GM18517 (cell line): ENCODE measurements around the gene DDX46.
"Not testable (repeated sequence)": the region's sequence is repeated elsewhere in the genome, so short reads cannot be mapped to it uniquely, and the experiment has no call there.

Experiments used
- ATAC-seq: cut with Tn5 transposase; IDR thresholded peaks from one replicate; pipeline ENCODE4 v1.9.1; 2021; ENCODE audit warnings: mild to moderate bottlenecking, moderate library complexity; ENCODE audit not compliant: unreplicated experiment

The DDX46 gene

GRCh38 chr5:134758504-134759341 is at the start of gene DDX46:
TSS of gene DDX46 (plus strand) at chr5:134758779. CDS start at chr5:134758939, 160 bp downstream.
- peak; percentile 91 for ATAC-seq

GRCh38 chr5:134714120-134714519 is 44.5 kb upstream of the DDX46 start:
- no peak for ATAC-seq

GRCh38 chr5:134714541-134714940 is 44.0 kb upstream of the DDX46 start:
- ATAC-seq: no peak

- not testable (repeated sequence) for ATAC-seq
These were observed 43.1 kb upstream of the DDX46 start for GRCh38 chr5:134715466-134715865.

GRCh38 chr5:134724872-134725271 is 33.7 kb upstream of the DDX46 start:
- no peak for ATAC-seq

- no peak for ATAC-seq
These were observed 25.8 kb upstream of the DDX46 start for GRCh38 chr5:134732819-134733218.

- no peak for ATAC-seq
These were observed 23.3 kb upstream of the DDX46 start for GRCh38 chr5:134735243-134735642.

GRCh38 chr5:134736173-134736812 is 22.3 kb upstream of the DDX46 start:
- no peak for ATAC-seq

GRCh38 chr5:134738133-134738962 is 20.2 kb upstream of the DDX46 start, which contains the start of gene CAMLG:
TSS of gene CAMLG (plus strand) at chr5:134738548. CDS start at chr5:134738621, 73 bp downstream.
- peak; percentile 88 for ATAC-seq

GRCh38 chr5:134738963-134739661 is 19.5 kb upstream of the DDX46 start:
- no peak for ATAC-seq

- no peak for ATAC-seq
These were observed 17.5 kb upstream of the DDX46 start for GRCh38 chr5:134741052-134741451.

GRCh38 chr5:134742134-134742533 is 16.4 kb upstream of the DDX46 start:
- no peak for ATAC-seq

- ATAC-seq: no peak
These were observed 9.2 kb upstream of the DDX46 start for GRCh38 chr5:134749415-134749814.

- ATAC-seq: no peak
These were observed 439 bp upstream of the DDX46 start for GRCh38 chr5:134758176-134758503.

GRCh38 chr5:134767528-134768291 is 9.1 kb downstream of the DDX46 start:
- ATAC-seq: not testable (repeated sequence)

- ATAC-seq: no peak
These were observed 10.6 kb downstream of the DDX46 start for GRCh38 chr5:134769206-134769605.

GRCh38 chr5:134772461-134773125 is 14.0 kb downstream of the DDX46 start:
- no peak for ATAC-seq

GRCh38 chr5:134777366-134777765 is 18.8 kb downstream of the DDX46 start:
- ATAC-seq: no peak

- ATAC-seq: no peak
These were observed 25.8 kb downstream of the DDX46 start for GRCh38 chr5:134784241-134784920.
